Rectal smooth muscle tissue (tissue), 1 donor: Measurements from ENCODE around the gene FOCAD.

Experiments used
- H3K27ac ChIP-seq: one replicate; pipeline ENCODE4 v1.7.0; 2013; ENCODE audit warnings: low read depth, low read length, inconsistent platforms
- H3K27me3 ChIP-seq: one replicate; pipeline ENCODE4 v1.7.0; 2013; ENCODE audit warnings: low read length; ENCODE audit not compliant: control insufficient read depth, insufficient read depth
- H3K36me3 ChIP-seq: one replicate; pipeline ENCODE4 v1.7.0; 2013; ENCODE audit warnings: low read length; ENCODE audit not compliant: control insufficient read depth, insufficient read depth
- H3K4me1 ChIP-seq: one replicate; pipeline ENCODE4 v1.7.0; 2013; ENCODE audit warnings: low read length; ENCODE audit not compliant: control insufficient read depth, insufficient read depth
- H3K4me3 ChIP-seq: one replicate; pipeline ENCODE4 v1.7.0; 2013; ENCODE audit warnings: low read length
- H3K9ac ChIP-seq: one replicate; pipeline ENCODE4 v1.7.0; 2013; ENCODE audit warnings: low read length

Gene FOCAD

DNA sequence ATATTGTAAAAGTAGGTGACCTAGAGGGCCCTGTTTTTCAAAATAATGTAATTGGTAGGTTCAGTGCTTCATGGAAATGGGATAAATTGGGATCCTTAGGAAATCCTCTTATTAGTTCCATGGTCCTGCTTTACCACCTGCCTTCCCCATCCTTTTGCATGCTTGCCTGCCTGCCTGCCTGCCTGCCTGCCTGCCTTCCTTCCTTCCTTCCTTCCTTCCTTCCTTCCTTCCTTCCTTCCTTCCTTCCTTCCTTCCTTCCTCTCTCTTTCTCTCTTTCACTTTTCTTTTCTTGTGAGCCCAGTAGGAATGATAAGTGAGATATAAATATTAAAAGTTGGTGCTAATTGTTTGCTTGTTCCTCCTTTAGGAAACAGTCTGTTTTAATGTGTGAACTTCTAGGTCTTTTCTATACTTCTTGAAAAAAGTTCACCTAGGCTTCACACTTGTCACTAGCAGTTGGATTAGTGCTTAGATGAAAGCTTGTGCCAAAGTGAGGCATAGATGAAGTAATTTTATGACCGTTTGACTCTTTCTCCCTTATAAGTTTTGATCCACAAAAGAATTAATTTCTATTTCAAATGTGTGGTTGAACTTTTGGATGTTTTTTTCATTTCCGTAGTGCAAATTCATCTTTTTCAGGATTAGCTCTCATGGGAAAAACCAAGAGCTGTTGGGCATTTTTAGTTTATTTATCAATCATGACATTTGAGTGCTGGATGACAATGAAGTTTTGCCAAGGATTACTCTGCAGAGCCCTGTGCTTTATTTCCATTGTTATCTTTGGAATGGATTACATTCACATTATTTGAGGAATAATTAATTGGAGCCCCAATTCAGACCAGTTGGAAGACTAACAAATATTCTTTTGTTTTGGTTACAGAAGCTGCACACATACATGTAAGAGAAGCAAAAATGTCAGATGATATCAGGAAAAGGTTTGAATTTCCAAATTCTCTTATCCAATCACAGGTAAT is 30.7 kb downstream of the FOCAD start:
- Histone ChIP-seq H3K4me3 (no peak overlapping the region), H3K36me3 (no peaks in the 10 kb centered on the region), H3K27ac (no peak overlapping the region), H3K27me3 (no peaks in the 10 kb centered on the region), H3K4me1 (no peaks in the 10 kb centered on the region), H3K9ac (no peak overlapping the region)

- no peaks in the 10 kb centered on the region for H3K36me3 ChIP-seq
- H3K9ac ChIP-seq, result no peak overlapping the region
- H3K27me3 ChIP-seq, result no peaks in the 10 kb centered on the region
- H3K27ac ChIP-seq, result no peak overlapping the region
- no peak overlapping the region for H3K4me3 ChIP-seq
- no peaks in the 10 kb centered on the region for H3K4me1 ChIP-seq
Measured at GRCh38 chr9:20722221-20722620, 38.2 kb downstream of the FOCAD start.

- H3K36me3 ChIP-seq, result no peaks in the 10 kb centered on the region
- no peaks in the 10 kb centered on the region for H3K4me1 ChIP-seq
- no peak overlapping the region for H3K4me3 ChIP-seq
- H3K27me3 ChIP-seq, result no peaks in the 10 kb centered on the region
- no peak overlapping the region for H3K27ac ChIP-seq
- H3K9ac ChIP-seq, result no peak overlapping the region
Measured at GRCh38 chr9:20725675-20726074, 41.6 kb downstream of the FOCAD start.

DNA sequence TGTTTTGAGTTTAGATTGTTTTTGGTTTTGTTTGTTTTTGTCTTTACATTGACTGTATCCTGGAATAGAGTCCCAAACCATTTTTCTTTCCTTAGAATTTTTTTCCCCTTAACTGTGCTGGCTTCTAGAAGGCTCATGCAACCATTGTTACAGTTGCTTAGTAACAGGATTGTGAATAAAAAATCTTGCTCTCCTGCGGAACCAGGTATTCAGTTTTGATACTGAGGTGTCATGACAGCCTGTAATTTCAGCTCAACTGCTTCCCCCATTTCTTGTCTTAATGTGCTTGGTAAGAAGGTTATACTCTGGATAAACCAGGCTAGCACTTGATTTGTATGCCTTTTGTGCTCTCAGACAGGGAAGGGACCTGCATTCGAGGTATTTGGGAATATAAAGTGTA is 42.1 kb downstream of the FOCAD start:
- no peak overlapping the region for H3K9ac ChIP-seq
- H3K27ac ChIP-seq, result no peak overlapping the region
- no peaks in the 10 kb centered on the region for H3K4me1 ChIP-seq
- H3K36me3 ChIP-seq, result no peaks in the 10 kb centered on the region
- no peaks in the 10 kb centered on the region for H3K27me3 ChIP-seq
- no peak overlapping the region for H3K4me3 ChIP-seq

DNA sequence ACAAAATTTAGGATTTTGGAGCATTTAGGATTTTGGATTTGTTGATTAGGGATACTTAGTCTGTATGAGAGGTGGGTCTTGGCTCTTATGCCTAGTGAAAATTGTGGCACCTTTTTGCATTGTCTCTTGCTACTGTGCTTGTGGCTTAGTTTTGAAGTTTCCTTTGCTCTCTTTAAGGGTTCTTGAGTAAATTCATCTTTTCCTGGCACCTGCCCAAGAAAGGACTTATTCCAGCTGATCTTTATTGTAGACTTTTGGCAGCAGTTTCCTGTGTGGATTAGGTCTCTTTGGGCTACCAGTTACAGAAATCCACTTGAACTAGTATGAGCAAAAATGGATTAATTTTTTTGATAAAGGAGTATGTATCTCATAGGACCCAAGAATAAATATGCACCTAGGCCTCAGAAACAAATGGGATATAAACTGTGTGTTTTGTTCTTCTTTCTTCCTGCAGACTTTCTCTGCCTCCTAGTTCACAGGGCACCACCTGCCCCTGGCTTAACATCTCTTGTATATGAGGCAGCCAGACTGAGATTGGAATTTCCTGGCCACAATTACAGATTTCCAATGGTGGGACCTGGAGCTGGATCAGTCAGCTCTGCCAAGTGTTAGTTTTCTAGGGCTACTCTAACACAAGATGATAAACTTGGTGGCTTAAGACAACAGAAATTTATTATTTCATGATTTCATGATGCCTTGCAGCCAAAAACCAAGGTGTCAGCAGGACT is 44.6 kb downstream of the FOCAD start:
- Histone ChIP-seq H3K27ac (no peak overlapping the region), H3K9ac (no peak overlapping the region), H3K36me3 (no peaks in the 10 kb centered on the region), H3K4me1 (no peaks in the 10 kb centered on the region), H3K27me3 (no peaks in the 10 kb centered on the region), H3K4me3 (no peak overlapping the region)

DNA sequence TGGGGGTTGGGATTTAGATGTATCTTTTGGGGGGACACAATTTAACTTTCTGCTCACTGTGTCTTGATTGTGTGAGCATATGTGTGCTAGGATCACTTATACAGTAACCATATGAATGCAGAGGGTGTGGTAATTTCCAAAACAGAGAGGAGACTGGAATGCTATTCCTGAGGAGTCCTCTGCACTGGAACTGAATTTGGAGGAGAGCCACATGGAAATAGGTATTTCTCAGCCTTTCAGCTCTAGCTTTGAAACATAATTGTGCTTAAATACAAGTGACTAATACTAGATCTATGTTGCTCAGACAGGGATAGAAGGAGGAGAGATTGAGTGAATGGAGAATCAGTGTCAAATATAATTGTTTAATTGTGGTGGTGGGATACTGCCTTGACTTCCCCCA is 45.5 kb downstream of the FOCAD start:
- H3K9ac ChIP-seq, result no peak overlapping the region
- H3K27ac ChIP-seq, result no peak overlapping the region
- no peaks in the 10 kb centered on the region for H3K36me3 ChIP-seq
- no peaks in the 10 kb centered on the region for H3K4me1 ChIP-seq
- no peaks in the 10 kb centered on the region for H3K27me3 ChIP-seq
- H3K4me3 ChIP-seq, result no peak overlapping the region

DNA sequence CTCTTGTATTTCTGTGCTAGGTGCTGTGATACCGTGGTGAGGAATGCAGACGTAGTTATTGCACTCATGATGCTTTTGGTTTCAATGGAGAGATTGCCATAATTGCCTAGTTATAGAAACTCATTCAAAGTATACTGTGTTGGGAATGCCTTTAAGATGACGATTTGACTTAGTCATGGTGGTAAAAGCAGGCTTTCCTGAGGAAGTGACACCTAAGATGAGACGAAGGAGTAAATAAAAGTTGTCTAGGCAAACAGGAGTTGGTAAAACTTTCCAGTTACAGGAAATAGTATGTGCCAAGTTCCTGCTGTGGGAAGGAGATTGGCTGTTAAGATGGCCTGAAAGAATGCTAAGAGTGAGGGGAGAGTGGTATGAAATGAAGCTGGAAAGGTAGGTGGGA is 48.1 kb downstream of the FOCAD start:
- Histone ChIP-seq H3K4me1 (no peaks in the 10 kb centered on the region), H3K9ac (no peak overlapping the region), H3K4me3 (no peak overlapping the region), H3K27me3 (no peaks in the 10 kb centered on the region), H3K36me3 (no peaks in the 10 kb centered on the region), H3K27ac (no peak overlapping the region)

DNA sequence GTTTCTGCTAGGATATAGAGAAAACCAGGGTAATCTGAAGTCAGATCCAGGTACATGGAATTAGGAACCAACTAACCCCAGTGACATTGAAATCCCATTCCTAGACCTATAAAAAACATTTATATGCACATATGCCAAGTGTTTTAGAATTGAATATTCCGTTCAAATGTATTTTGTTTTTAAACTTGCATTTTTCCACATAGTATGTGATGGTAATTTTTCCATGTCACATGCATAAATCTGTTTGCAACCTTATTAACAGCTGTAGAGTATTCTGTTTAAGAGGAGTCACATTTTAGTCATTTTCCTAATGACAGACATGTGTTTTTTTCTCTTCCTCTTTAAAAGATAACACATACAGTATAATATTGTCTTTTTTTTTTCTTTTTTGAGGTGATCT is 50.2 kb downstream of the FOCAD start:
- Histone ChIP-seq H3K27me3 (no peaks in the 10 kb centered on the region), H3K27ac (no peak overlapping the region), H3K4me1 (no peaks in the 10 kb centered on the region), H3K4me3 (no peak overlapping the region), H3K9ac (no peak overlapping the region), H3K36me3 (no peaks in the 10 kb centered on the region)

DNA sequence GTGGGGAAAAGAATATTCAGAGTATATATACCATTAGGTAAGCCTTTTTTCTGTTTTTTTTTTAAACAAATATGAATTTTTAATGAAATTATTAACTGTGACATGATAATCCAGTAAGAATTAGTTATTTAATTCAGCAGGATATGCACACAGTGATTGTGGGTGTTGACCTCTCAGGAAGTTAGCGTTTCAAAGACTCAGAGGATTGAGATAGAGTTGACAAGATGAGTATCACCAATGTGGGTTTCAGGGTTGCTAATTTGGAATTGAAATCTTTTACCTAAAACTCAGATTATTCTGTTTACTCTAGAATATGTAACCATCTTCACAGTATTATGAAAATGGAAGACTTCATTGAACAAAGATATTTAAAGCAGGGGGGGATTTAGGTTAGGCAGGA is 56.2 kb downstream of the FOCAD start:
- Histone ChIP-seq H3K9ac (no peak overlapping the region), H3K36me3 (no peaks in the 10 kb centered on the region), H3K27me3 (no peaks in the 10 kb centered on the region), H3K27ac (no peak overlapping the region), H3K4me1 (no peaks in the 10 kb centered on the region), H3K4me3 (no peak overlapping the region)

DNA sequence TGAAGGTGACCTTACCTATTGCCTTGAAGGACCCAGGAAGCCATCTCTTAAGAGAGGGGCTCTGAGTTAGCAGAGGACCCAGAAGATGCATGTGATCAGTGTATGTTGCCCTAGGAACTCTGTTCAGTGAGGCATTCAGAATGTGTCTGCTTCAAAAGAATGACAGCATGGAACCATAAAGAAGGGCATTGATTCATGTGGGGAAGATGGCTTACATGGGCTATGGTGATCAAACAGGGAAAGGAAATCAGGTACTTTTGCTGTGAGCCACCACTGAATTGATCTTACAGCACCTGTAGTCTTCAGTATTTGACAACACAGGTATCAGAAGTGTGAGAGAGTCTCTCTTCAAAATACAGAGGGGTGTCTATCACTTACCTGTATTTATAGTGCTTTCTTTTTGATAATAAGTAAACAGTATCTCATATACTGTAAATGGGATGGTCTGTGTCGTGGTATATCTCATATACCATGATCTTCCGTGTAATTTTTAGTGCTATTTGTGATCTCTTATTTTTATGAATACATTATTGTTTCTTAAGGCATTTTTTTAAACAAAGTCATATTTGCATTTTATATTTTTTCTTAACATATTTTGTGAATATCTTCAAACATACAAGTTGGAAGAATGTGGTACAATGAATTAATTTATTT is 57.0 kb downstream of the FOCAD start:
- Histone ChIP-seq H3K9ac (no peak overlapping the region), H3K4me3 (no peak overlapping the region), H3K4me1 (no peaks in the 10 kb centered on the region), H3K27me3 (no peaks in the 10 kb centered on the region), H3K36me3 (no peaks in the 10 kb centered on the region), H3K27ac (no peak overlapping the region)

DNA sequence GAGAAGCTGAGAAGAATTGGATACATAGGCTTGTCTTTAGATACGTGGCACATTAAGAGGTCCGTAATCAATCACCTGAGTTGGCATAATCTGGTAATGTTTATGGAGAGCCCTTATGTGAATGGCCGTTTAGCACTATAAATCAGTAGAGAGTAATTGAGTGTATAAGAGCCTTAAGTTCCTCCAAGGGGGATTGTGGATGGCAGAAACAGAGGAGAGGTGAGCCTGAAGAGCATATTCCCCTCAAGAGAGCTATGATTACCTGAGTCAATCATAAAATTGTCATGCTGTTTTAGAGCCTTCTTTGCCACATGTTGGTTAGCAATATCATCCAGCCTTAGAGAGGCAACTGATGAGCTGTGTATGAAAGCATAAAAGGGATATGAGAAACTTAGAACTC is 58.8 kb downstream of the FOCAD start:
- no peak overlapping the region for H3K27ac ChIP-seq
- H3K27me3 ChIP-seq, result no peaks in the 10 kb centered on the region
- no peaks in the 10 kb centered on the region for H3K4me1 ChIP-seq
- H3K9ac ChIP-seq, result no peak overlapping the region
- H3K36me3 ChIP-seq, result no peaks in the 10 kb centered on the region
- no peak overlapping the region for H3K4me3 ChIP-seq

GRCh38 chr9:20744036-20744630 is 60.1 kb downstream of the FOCAD start:
- Histone ChIP-seq H3K36me3 (no peaks in the 10 kb centered on the region), H3K4me1 (no peaks in the 10 kb centered on the region), H3K9ac (no peak overlapping the region), H3K27me3 (no peaks in the 10 kb centered on the region), H3K4me3 (no peak overlapping the region), H3K27ac (no peak overlapping the region)
